PC-3 (cell line): Measurements from ENCODE around the gene TMEM51. TPM values are rescaled to one million over a fixed set of nuclear protein-coding genes. Genes with fewer than 3 reads are reported as not detected.

ENCODE experiments used
- ATAC-seq: fragments of 200-7000 bp; cut with Tn5 transposase; 2 replicates; pipeline ENCODE4 v1.9.1; 2020; ENCODE audit warnings: mild to moderate bottlenecking, moderate library complexity
- BruUV-seq: library from RNA; stranded (reverse); fragments of 400-500 nt; replicated peaks from 2 replicates; lab custom pipeline; 2021; lab: Mats Ljungman, UMichigan
- CTCF ChIA-PET: fragments of 300-600 bp; sonication (Branson Sonifier 250); formaldehyde crosslinking; loops from one replicate; lab custom pipeline; 2022; ENCODE audit warnings: antibody characterized with exemption; lab: Charles Lee
- POLR2A ChIA-PET: fragments of 300-600 bp; sonication (Branson Sonifier 250); formaldehyde crosslinking; loops from one replicate; lab custom pipeline; 2022; ENCODE audit warnings: antibody characterized with exemption; ENCODE audit not compliant: unreplicated experiment; lab: Charles Lee
- DNase-seq: peaks from one replicate; pipeline ENCODE4 v3.0.0-alpha.2; 2015
- H2AFZ ChIP-seq: fragments of 300-600 bp; sonication (generic); 2 replicates; pipeline ENCODE4 v1.6.0; 2016; ENCODE audit warnings: antibody characterized with exemption, low read length
- H3F3A ChIP-seq: fragments of 300-600 bp; sonication (generic); one replicate; pipeline ENCODE4 v1.6.0; 2017; ENCODE audit warnings: antibody characterized with exemption, low read length, control low read depth, mild to moderate bottlenecking; ENCODE audit not compliant: unreplicated experiment
- H3K27ac ChIP-seq: fragments of 300-600 bp; sonication (generic); 2 replicates; pipeline ENCODE4 v1.5.1; 2016; ENCODE audit warnings: mild to moderate bottlenecking, low read length
- H3K27me3 ChIP-seq: fragments of 300-600 bp; sonication (generic); 2 replicates; pipeline ENCODE4 v1.6.1; 2016; ENCODE audit warnings: low read length, mixed read lengths
- H3K36me3 ChIP-seq: fragments of 300-600 bp; sonication (generic); 2 replicates; pipeline ENCODE4 v1.6.1; 2016; ENCODE audit warnings: low read depth, mixed run types, low read length, mixed read lengths
- H3K4me1 ChIP-seq: fragments of 300-600 bp; sonication (generic); 2 replicates; pipeline ENCODE4 v1.5.1; 2016; ENCODE audit warnings: low read length; ENCODE audit not compliant: insufficient read depth
- H3K4me2 ChIP-seq: fragments of 300-600 bp; sonication (generic); 2 replicates; pipeline ENCODE4 v1.6.0; 2016; ENCODE audit warnings: low read length
- H3K4me3 ChIP-seq: fragments of 300-600 bp; sonication (generic); 2 replicates; pipeline ENCODE4 v1.5.1; 2016; ENCODE audit warnings: mild to moderate bottlenecking, low read length, mixed read lengths
- H3K79me2 ChIP-seq: fragments of 300-600 bp; sonication (generic); 2 replicates; pipeline ENCODE4 v1.6.1; 2017; ENCODE audit warnings: low read length, mixed read lengths
- H3K9ac ChIP-seq: fragments of 300-600 bp; sonication (generic); 2 replicates; pipeline ENCODE4 v1.6.0; 2016; ENCODE audit warnings: mild to moderate bottlenecking, low read length
- H3K9me2 ChIP-seq: fragments of 300-600 bp; sonication (generic); replicated peaks from 2 replicates; pipeline ENCODE4 v1.6.1; 2016; ENCODE audit warnings: mixed run types, low read length, mixed read lengths
- H3K9me3 ChIP-seq: fragments of 300-600 bp; sonication (generic); 2 replicates; pipeline ENCODE4 v1.6.1; 2016; ENCODE audit warnings: low read length, mixed read lengths
- H4K20me1 ChIP-seq: fragments of 300-600 bp; sonication (generic); 2 replicates; pipeline ENCODE4 v1.6.1; 2016; ENCODE audit warnings: low read length, mixed read lengths
- EZH2 ChIP-seq: fragments of 300-600 bp; sonication (generic); IDR thresholded peaks from one replicate; pipeline ENCODE4 v1.6.1; 2017; ENCODE audit warnings: antibody characterized with exemption, mild to moderate bottlenecking, low read length; ENCODE audit not compliant: unreplicated experiment
- EZH2phosphoT487 ChIP-seq: fragments of 300-600 bp; sonication (generic); IDR thresholded peaks from 2 replicates; pipeline ENCODE4 v1.6.1; 2018; ENCODE audit warnings: mild to moderate bottlenecking, antibody characterized with exemption, low read length, borderline replicate concordance
- intact Hi-C: fragments of 100-400 bp; cut with micrococcal nuclease; formaldehyde crosslinking; loops from 2 replicates; pipeline ENCODE4 v1.9.0; 2023
- total RNA-seq: library from RNA; depleted of rRNA; stranded (reverse); fragments of >200 nt; gene quantifications from 2 replicates; pipeline ENCODE4 v1.2.3, GENCODE V29; 2014
- TF ChIP-seq, protein P1 (sequence below): fragments of 300-600 bp; sonication (generic); conservative IDR thresholded peaks from 2 replicates; pipeline ENCODE4 v1.5.1; 2017; ENCODE audit warnings: antibody characterized with exemption, low read depth, mild to moderate bottlenecking, low read length

The TMEM51 gene
- total RNA-seq, 1 experiment from 2014 or later: 20.8 TPM

- DNase-seq (no peak), ATAC-seq (no peak)
- Histone ChIP-seq H4K20me1 (no peaks in the 10 kb centered on the region), H3K4me1 (peaks cover 36% of the 10 kb centered on the region), H3K79me2 (peaks cover 42% of the 10 kb centered on the region), H3K36me3 (no peaks in the 10 kb centered on the region; the same call in 1 of the 2 replicates), H3K4me3 (no peak overlapping the region), H3F3A (no peaks in the 10 kb centered on the region), H2AFZ (no peak overlapping the region), H3K27me3 (no peaks in the 10 kb centered on the region), H3K9me2 (no peaks in the 10 kb centered on the region), H3K27ac (peak overlapping the region; percentile 62), H3K9me3 (no peaks in the 10 kb centered on the region), H3K4me2 (peak overlapping the region; percentile 53; the same call in 1 of the 2 replicates), H3K9ac (no peak overlapping the region)
- no TSS peak for BruUV-seq
- no peak for TF ChIP-seq EZH2
- CTCF ChIA-PET: no interaction called here
- POLR2A ChIA-PET: no interaction called here
- intact Hi-C loops: no loop called here
Measured at GRCh38 chr1:15205586-15206346, 52.2 kb downstream of the TMEM51 start.

- no peaks in the 10 kb centered on the region for H3K27me3 ChIP-seq
- no peaks in the 10 kb centered on the region for H3K9me2 ChIP-seq
- H3K4me3 ChIP-seq: no peak overlapping the region
- TF ChIP-seq, protein P1, sequence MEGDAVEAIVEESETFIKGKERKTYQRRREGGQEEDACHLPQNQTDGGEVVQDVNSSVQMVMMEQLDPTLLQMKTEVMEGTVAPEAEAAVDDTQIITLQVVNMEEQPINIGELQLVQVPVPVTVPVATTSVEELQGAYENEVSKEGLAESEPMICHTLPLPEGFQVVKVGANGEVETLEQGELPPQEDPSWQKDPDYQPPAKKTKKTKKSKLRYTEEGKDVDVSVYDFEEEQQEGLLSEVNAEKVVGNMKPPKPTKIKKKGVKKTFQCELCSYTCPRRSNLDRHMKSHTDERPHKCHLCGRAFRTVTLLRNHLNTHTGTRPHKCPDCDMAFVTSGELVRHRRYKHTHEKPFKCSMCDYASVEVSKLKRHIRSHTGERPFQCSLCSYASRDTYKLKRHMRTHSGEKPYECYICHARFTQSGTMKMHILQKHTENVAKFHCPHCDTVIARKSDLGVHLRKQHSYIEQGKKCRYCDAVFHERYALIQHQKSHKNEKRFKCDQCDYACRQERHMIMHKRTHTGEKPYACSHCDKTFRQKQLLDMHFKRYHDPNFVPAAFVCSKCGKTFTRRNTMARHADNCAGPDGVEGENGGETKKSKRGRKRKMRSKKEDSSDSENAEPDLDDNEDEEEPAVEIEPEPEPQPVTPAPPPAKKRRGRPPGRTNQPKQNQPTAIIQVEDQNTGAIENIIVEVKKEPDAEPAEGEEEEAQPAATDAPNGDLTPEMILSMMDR: no peak
- DNase-seq: peak; percentile 73
- no TSS peak for BruUV-seq
- H4K20me1 ChIP-seq: no peaks in the 10 kb centered on the region
- peak overlapping the region; percentile 53; the same call in 1 of the 2 replicates for H2AFZ ChIP-seq
- H3K9ac ChIP-seq: no peak overlapping the region
- H3K36me3 ChIP-seq: no peaks in the 10 kb centered on the region; the same call in 1 of the 2 replicates
- no peaks in the 10 kb centered on the region for H3F3A ChIP-seq
- ATAC-seq: peak; percentile 37
- peak overlapping the region; percentile 53 for H3K4me2 ChIP-seq
- peak overlapping the region; percentile 62 for H3K27ac ChIP-seq
- CTCF ChIA-PET: no interaction called here
- no peaks in the 10 kb centered on the region for H3K9me3 ChIP-seq
- peaks cover 40% of the 10 kb centered on the region for H3K79me2 ChIP-seq
- peaks cover 30% of the 10 kb centered on the region for H3K4me1 ChIP-seq
- POLR2A ChIA-PET: no interaction called here
- intact Hi-C loops: no loop called here
Measured at GRCh38 chr1:15206418-15207030, 53.0 kb downstream of the TMEM51 start.

DNA sequence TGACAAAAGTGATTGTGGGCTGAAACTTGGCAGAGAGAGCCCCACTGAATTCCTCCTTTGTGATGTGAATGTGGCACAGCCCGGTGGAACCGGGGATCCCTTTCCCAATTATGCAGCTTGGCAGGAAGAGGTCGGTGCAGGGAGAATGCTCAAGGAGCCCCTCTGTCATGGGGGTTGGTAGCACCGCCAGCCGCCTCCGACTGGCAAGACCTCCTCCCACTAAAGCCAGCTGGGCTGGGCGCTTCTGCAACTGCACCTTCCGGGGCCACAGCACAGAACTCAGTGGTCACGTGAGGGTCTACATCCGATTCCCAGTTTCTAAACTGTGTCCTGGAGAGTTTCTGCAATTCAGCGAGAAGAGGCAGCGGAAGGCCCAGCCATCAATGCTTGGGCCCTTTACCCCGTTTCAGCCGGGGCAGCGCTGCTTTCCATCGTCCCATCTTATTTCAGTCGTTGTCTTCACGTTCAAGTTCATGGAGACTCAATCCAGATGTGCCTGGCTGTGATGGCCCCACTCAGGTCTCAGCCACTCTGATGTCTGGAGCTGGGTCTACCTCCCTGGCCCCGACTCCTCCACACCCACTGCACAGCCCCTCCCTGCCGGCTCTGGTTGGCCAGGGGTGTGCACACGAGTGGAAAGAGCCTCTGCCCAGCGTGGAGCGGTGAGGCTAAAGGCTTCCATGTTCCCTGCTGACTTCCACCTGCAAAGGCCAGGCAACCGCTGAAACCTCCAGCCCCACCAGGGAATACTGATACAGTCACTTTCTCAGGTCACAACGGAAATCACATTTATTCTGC is 53.7 kb downstream of the TMEM51 start:
- ChIA-PET POLR2A (no interaction called here), CTCF (no interaction called here)
- Histone ChIP-seq H3K79me2 (peaks cover 33% of the 10 kb centered on the region), H3K27ac (peak overlapping the region; percentile 62), H3K4me1 (peaks cover 23% of the 10 kb centered on the region), H4K20me1 (no peaks in the 10 kb centered on the region), H3K9ac (no peak overlapping the region), H3K4me2 (peak overlapping the region; percentile 53), H2AFZ (no peak overlapping the region), H3K9me2 (no peaks in the 10 kb centered on the region), H3K4me3 (no peak overlapping the region), H3K27me3 (no peaks in the 10 kb centered on the region), H3F3A (no peaks in the 10 kb centered on the region), H3K9me3 (no peaks in the 10 kb centered on the region), H3K36me3 (no peaks in the 10 kb centered on the region; the same call in 1 of the 2 replicates)
- ATAC-seq: no peak
- no peak for DNase-seq
- intact Hi-C loops: no loop called here
- TF ChIP-seq, protein P1: no peak
- TF ChIP-seq EZH2phosphoT487 (no peak), EZH2 (no peak)
- BruUV-seq: no TSS peak
